Neural cell (in vitro differentiated cells): ENCODE data around the gene PNPLA2.

Source experiments
- EZH2 ChIP-seq: fragments of 200-600, 300-800 bp; shearing (Covaris generic), sonication (generic); IDR thresholded peaks from 2 replicates; pipeline ENCODE4 v1.6.1; 2014; ENCODE audit warnings: antibody characterized with exemption, low read length, borderline replicate concordance, mild to moderate bottlenecking; ENCODE audit not compliant: insufficient read depth, poor library complexity, severe bottlenecking
- TF ChIP-seq, protein P1 (sequence below): IDR thresholded peaks from 2 replicates; pipeline ENCODE4 v1.6.1; 2012; ENCODE audit warnings: borderline replicate concordance
- TF ChIP-seq, protein P2 (sequence below): fragments of 450-650 bp; IDR thresholded peaks from 2 replicates; pipeline ENCODE4 v1.5.1; 2014; ENCODE audit warnings: antibody characterized with exemption, mild to moderate bottlenecking, moderate library complexity; ENCODE audit not compliant: poor library complexity, severe bottlenecking

DNA sequence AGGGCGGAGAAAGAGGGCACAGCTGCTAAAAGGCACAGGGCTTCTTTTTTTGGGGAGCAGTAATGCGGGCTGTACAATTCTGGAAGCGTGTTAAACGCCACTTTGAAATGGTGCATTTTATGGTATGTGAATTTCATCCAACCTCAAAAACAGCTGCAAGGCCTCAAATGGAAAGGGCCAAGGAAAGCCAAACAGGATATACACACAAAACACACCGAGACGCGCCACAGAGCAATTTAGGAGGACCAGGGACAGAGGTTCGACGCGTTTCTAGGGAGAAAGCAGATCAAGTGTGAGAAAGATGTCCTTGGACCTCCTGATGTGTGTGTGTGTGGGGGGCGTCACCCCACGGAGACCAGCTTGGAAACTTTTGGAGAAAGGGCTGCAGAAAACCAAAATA is 55.0 kb downstream of the PNPLA2 start:
- TF ChIP-seq EZH2, result no peak
- TF ChIP-seq, protein P1, sequence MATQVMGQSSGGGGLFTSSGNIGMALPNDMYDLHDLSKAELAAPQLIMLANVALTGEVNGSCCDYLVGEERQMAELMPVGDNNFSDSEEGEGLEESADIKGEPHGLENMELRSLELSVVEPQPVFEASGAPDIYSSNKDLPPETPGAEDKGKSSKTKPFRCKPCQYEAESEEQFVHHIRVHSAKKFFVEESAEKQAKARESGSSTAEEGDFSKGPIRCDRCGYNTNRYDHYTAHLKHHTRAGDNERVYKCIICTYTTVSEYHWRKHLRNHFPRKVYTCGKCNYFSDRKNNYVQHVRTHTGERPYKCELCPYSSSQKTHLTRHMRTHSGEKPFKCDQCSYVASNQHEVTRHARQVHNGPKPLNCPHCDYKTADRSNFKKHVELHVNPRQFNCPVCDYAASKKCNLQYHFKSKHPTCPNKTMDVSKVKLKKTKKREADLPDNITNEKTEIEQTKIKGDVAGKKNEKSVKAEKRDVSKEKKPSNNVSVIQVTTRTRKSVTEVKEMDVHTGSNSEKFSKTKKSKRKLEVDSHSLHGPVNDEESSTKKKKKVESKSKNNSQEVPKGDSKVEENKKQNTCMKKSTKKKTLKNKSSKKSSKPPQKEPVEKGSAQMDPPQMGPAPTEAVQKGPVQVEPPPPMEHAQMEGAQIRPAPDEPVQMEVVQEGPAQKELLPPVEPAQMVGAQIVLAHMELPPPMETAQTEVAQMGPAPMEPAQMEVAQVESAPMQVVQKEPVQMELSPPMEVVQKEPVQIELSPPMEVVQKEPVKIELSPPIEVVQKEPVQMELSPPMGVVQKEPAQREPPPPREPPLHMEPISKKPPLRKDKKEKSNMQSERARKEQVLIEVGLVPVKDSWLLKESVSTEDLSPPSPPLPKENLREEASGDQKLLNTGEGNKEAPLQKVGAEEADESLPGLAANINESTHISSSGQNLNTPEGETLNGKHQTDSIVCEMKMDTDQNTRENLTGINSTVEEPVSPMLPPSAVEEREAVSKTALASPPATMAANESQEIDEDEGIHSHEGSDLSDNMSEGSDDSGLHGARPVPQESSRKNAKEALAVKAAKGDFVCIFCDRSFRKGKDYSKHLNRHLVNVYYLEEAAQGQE, result no peak
- TF ChIP-seq, protein P2, sequence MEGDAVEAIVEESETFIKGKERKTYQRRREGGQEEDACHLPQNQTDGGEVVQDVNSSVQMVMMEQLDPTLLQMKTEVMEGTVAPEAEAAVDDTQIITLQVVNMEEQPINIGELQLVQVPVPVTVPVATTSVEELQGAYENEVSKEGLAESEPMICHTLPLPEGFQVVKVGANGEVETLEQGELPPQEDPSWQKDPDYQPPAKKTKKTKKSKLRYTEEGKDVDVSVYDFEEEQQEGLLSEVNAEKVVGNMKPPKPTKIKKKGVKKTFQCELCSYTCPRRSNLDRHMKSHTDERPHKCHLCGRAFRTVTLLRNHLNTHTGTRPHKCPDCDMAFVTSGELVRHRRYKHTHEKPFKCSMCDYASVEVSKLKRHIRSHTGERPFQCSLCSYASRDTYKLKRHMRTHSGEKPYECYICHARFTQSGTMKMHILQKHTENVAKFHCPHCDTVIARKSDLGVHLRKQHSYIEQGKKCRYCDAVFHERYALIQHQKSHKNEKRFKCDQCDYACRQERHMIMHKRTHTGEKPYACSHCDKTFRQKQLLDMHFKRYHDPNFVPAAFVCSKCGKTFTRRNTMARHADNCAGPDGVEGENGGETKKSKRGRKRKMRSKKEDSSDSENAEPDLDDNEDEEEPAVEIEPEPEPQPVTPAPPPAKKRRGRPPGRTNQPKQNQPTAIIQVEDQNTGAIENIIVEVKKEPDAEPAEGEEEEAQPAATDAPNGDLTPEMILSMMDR, result no peak
